HL-60/S4 treated with phorbol 12-myristate 13-acetate at 8.2 ng/mL for 4 days and 3 days (cell line): ENCODE results near the gene MICAL3.
"Not testable (repeated sequence)": the region's sequence is repeated elsewhere in the genome, so short reads cannot be mapped to it uniquely, and the experiment has no call there.

Experiments used
- in situ Hi-C: fragments of 300-500 bp; cut with MboI; formaldehyde crosslinking; loops from 2 replicates; pipeline ENCODE4 v1.15.0; 2022; ENCODE audit warnings: low sequenced_read_pairs

MICAL3 gene

GRCh38 chr22:18060646-18061620, 36.6 kb upstream of the MICAL3 start:
- in situ Hi-C loops = loop anchor here (10.0 to 25.0 kb wide), 3 partner anchors 149 to 316 kb away; no protein-coding TSS in a partner anchor

GRCh38 chr22:18059991-18060390, 35.6 kb upstream of the MICAL3 start:
- in situ Hi-C loops = loop anchor here (10.0 to 25.0 kb wide), 3 partner anchors 148 to 315 kb away; no protein-coding TSS in a partner anchor

- in situ Hi-C loops = loop anchor here (25.0 kb wide), 1 partner anchor 147 kb away; no protein-coding TSS in a partner anchor
Observed at GRCh38 chr22:18059473-18059872, 35.1 kb upstream of the MICAL3 start.

GRCh38 chr22:18059094-18059417, 34.7 kb upstream of the MICAL3 start:
- in situ Hi-C loops = loop anchor here (25.0 kb wide), 1 partner anchor 147 kb away; no protein-coding TSS in a partner anchor

- in situ Hi-C loops = loop anchor here (25.0 kb wide), 1 partner anchor 146 kb away; no protein-coding TSS in a partner anchor
Observed at GRCh38 chr22:18058371-18059093, 34.2 kb upstream of the MICAL3 start.

GRCh38 chr22:18057568-18058209, 33.3 kb upstream of the MICAL3 start:
- in situ Hi-C loops = loop anchor here (25.0 kb wide), 1 partner anchor 145 kb away; no protein-coding TSS in a partner anchor

- in situ Hi-C loops = loop anchor here (25.0 kb wide), 1 partner anchor 145 kb away; no protein-coding TSS in a partner anchor
Observed at GRCh38 chr22:18056807-18057474, 32.6 kb upstream of the MICAL3 start.

GRCh38 chr22:18056161-18056666, 31.9 kb upstream of the MICAL3 start:
- in situ Hi-C loops = loop anchor here (25.0 kb wide), 1 partner anchor 144 kb away; no protein-coding TSS in a partner anchor

- in situ Hi-C loops = loop anchor here (25.0 kb wide), 1 partner anchor 143 kb away; no protein-coding TSS in a partner anchor
Observed at GRCh38 chr22:18055619-18056160, 31.3 kb upstream of the MICAL3 start.

GRCh38 chr22:18053216-18053946, 29.0 kb upstream of the MICAL3 start:
- in situ Hi-C loops = loop anchor here (25.0 kb wide), 1 partner anchor 141 kb away; no protein-coding TSS in a partner anchor

- in situ Hi-C loops = loop anchor here (25.0 kb wide), 1 partner anchor 139 kb away; no protein-coding TSS in a partner anchor
Observed at GRCh38 chr22:18051113-18051512, 26.8 kb upstream of the MICAL3 start.

GRCh38 chr22:18050065-18050464, 25.7 kb upstream of the MICAL3 start:
- in situ Hi-C loops = loop anchor here (25.0 kb wide), 1 partner anchor 138 kb away; no protein-coding TSS in a partner anchor

GRCh38 chr22:18048441-18048898, 24.1 kb upstream of the MICAL3 start:
- in situ Hi-C loops = no loop called here

- in situ Hi-C loops = no loop called here
Observed at GRCh38 chr22:18048041-18048440, 23.7 kb upstream of the MICAL3 start.

GRCh38 chr22:18045794-18046193, 21.4 kb upstream of the MICAL3 start:
- in situ Hi-C loops = no loop called here

- in situ Hi-C loops = no loop called here
Observed at GRCh38 chr22:18044548-18045271, 20.3 kb upstream of the MICAL3 start.

- in situ Hi-C loops = no loop called here
Observed at GRCh38 chr22:18042685-18043084, 18.3 kb upstream of the MICAL3 start.

GRCh38 chr22:18040898-18041297, 16.5 kb upstream of the MICAL3 start:
- in situ Hi-C loops = not testable (repeated sequence)
